ENCODE results near the gene ISYNA1. TPM values are rescaled to one million over a fixed set of nuclear protein-coding genes. Genes with fewer than 3 reads are reported as not detected.

Gene ISYNA1
- total and polyA plus RNA-seq, 2 donors (not counting 3 experiments of a cell fraction or from before 2014, with no cell fraction given): 69.0 to 70.2 TPM

GRCh38 chr19:18476507-18477041 is 38.6 kb upstream of the ISYNA1 start:
- Histone ChIP-seq H4K20me1 (replicated peaks; ENCODE audit: control insufficient read depth, extremely low read depth, insufficient read depth, low read length) (no peaks in the 10 kb centered on the region), H3K4me2 (ENCODE audit: insufficient read depth, low read length) (no peak overlapping the region), H3K27ac (ENCODE audit: insufficient read depth, low read depth, low read length) (no peak overlapping the region), H3K9me3 (replicated peaks; ENCODE audit: control insufficient read depth, insufficient read depth, low read length) (no peaks in the 10 kb centered on the region), H3K4me3 (replicated peaks in 1 of 3; ENCODE audit: insufficient read depth in 1 of 3, low read depth in 1 of 3, low read length in 3 of 3) (no peak overlapping the region), H3K27me3 (ENCODE audit: control insufficient read depth in 2 of 2, insufficient read depth in 2 of 2, low read length in 2 of 2) (no peaks in the 10 kb centered on the region), H3K4me1 (ENCODE audit: control insufficient read depth, extremely low read depth, insufficient read depth, low read length) (peaks cover 19% of the 10 kb centered on the region), H3K79me2 (ENCODE audit: control insufficient read depth, insufficient read depth, low read length) (peaks cover 40% of the 10 kb centered on the region), H3K9me1 (replicated peaks; ENCODE audit: control insufficient read depth, extremely low read depth, insufficient read depth, low read length) (no peaks in the 10 kb centered on the region), H3K36me3 (ENCODE audit: control insufficient read depth in 2 of 2, extremely low read depth in 1 of 2, insufficient read depth in 2 of 2, low read length in 2 of 2) (peaks cover 0 to 5% of the 10 kb centered on the region in 2 experiments), H2AFZ (ENCODE audit: low read depth, low read length) (no peak overlapping the region), H3K9ac (replicated peaks; ENCODE audit: extremely low read depth, insufficient read depth, low read length) (no peak overlapping the region)
- no peak for DNase-seq (ENCODE audit: low read depth, low spot score)
- intact Hi-C loops (cut with micrococcal nuclease) (no loop called here), dilution Hi-C loops (cut with MboI; ENCODE audit: extremely low pct_ligation_motif_present, low sequenced_read_pairs) (no loop called here)
- ChIA-PET CTCF (interaction anchor here (0.9 kb wide), 1 partner anchor 44 kb away, joined by 3 read pairs; no protein-coding TSS in a partner anchor), POLR2A (no interaction called here)
- TF ChIP-seq JUN (IDR thresholded peaks at IDR 0.05; ENCODE audit: borderline replicate concordance, insufficient read depth, insufficient read length, low read depth) (no peak), CTCF (IDR thresholded peaks at IDR 0.05; ENCODE audit: extremely low read depth in 1 of 2, insufficient read depth in 1 of 2, low read depth in 1 of 2, low read length in 2 of 2) (no peak), MYC (IDR thresholded peaks at IDR 0.05; ENCODE audit: low read depth, low read length) (no peak)
- no TSS peak for BruUV-seq (replicated peaks)
- FAIRE-seq: no peak

- H3K4me2 ChIP-seq (ENCODE audit: insufficient read depth, low read length): no peak overlapping the region
- no peaks in the 10 kb centered on the region for H4K20me1 ChIP-seq (replicated peaks; ENCODE audit: control insufficient read depth, extremely low read depth, insufficient read depth, low read length)
- peaks cover 19% of the 10 kb centered on the region for H3K4me1 ChIP-seq (ENCODE audit: control insufficient read depth, extremely low read depth, insufficient read depth, low read length)
- H3K27ac ChIP-seq (ENCODE audit: insufficient read depth, low read depth, low read length): no peak overlapping the region
- ChIA-PET CTCF (interaction anchor here (1.1 kb wide), 1 partner anchor 14 kb away, joined by 4 read pairs; no protein-coding TSS in a partner anchor), POLR2A (no interaction called here)
- no peaks in the 10 kb centered on the region for H3K9me1 ChIP-seq (replicated peaks; ENCODE audit: control insufficient read depth, extremely low read depth, insufficient read depth, low read length)
- peaks cover 36% of the 10 kb centered on the region for H3K79me2 ChIP-seq (ENCODE audit: control insufficient read depth, insufficient read depth, low read length)
- dilution Hi-C loops (cut with MboI; ENCODE audit: extremely low pct_ligation_motif_present, low sequenced_read_pairs) (no loop called here), intact Hi-C loops (cut with micrococcal nuclease) (no loop called here)
- no peaks in the 10 kb centered on the region for H3K9me3 ChIP-seq (replicated peaks; ENCODE audit: control insufficient read depth, insufficient read depth, low read length)
- no TSS peak for BruUV-seq (replicated peaks)
- FAIRE-seq (no peak), DNase-seq (ENCODE audit: low read depth, low spot score) (no peak)
- H3K27me3 ChIP-seq (ENCODE audit: control insufficient read depth in 2 of 2, insufficient read depth in 2 of 2, low read length in 2 of 2): no peaks in the 10 kb centered on the region
- H3K9ac ChIP-seq (replicated peaks; ENCODE audit: extremely low read depth, insufficient read depth, low read length): no peak overlapping the region
- no peak overlapping the region for H2AFZ ChIP-seq (ENCODE audit: low read depth, low read length)
- peaks cover 0 to 5% of the 10 kb centered on the region in 2 experiments for H3K36me3 ChIP-seq (ENCODE audit: control insufficient read depth in 2 of 2, extremely low read depth in 1 of 2, insufficient read depth in 2 of 2, low read length in 2 of 2)
- no peak overlapping the region for H3K4me3 ChIP-seq (replicated peaks in 1 of 3; ENCODE audit: insufficient read depth in 1 of 3, low read depth in 1 of 3, low read length in 3 of 3)
- TF ChIP-seq JUN (IDR thresholded peaks at IDR 0.05; ENCODE audit: borderline replicate concordance, insufficient read depth, insufficient read length, low read depth) (no peak), FOS (IDR thresholded peaks at IDR 0.05; ENCODE audit: borderline replicate concordance, insufficient read depth, low read length) (no peak), GATA2 (IDR thresholded peaks at IDR 0.05; ENCODE audit: insufficient read depth, insufficient read length, low read depth, low read length) (no peak), MYC (IDR thresholded peaks at IDR 0.05; ENCODE audit: low read depth, low read length) (no peak), MAX (IDR thresholded peaks at IDR 0.05; ENCODE audit: insufficient read depth, insufficient read length) (no peak), EZH2 (IDR thresholded peaks at IDR 0.05; ENCODE audit: borderline replicate concordance, low read depth, low read length, severe bottlenecking) (no peak), CTCF (IDR thresholded peaks at IDR 0.05; ENCODE audit: extremely low read depth in 1 of 2, insufficient read depth in 1 of 2, low read depth in 1 of 2, low read length in 2 of 2) (no peak), POLR2AphosphoS5 (IDR thresholded peaks at IDR 0.05; ENCODE audit: insufficient read depth, low read depth, low read length) (no peak), POLR2A (IDR thresholded peaks at IDR 0.05; ENCODE audit: low read depth, low read length) (no peak)
These were observed 37.9 kb upstream of the ISYNA1 start for GRCh38 chr19:18475762-18476331.
